ENCODE results near the gene PLPP6.

- no peak for TF ChIP-seq EZH2 (IDR thresholded peaks at IDR 0.05; ENCODE audit: low read length)
- TF ChIP-seq, protein P1, sequence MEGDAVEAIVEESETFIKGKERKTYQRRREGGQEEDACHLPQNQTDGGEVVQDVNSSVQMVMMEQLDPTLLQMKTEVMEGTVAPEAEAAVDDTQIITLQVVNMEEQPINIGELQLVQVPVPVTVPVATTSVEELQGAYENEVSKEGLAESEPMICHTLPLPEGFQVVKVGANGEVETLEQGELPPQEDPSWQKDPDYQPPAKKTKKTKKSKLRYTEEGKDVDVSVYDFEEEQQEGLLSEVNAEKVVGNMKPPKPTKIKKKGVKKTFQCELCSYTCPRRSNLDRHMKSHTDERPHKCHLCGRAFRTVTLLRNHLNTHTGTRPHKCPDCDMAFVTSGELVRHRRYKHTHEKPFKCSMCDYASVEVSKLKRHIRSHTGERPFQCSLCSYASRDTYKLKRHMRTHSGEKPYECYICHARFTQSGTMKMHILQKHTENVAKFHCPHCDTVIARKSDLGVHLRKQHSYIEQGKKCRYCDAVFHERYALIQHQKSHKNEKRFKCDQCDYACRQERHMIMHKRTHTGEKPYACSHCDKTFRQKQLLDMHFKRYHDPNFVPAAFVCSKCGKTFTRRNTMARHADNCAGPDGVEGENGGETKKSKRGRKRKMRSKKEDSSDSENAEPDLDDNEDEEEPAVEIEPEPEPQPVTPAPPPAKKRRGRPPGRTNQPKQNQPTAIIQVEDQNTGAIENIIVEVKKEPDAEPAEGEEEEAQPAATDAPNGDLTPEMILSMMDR (optimal IDR thresholded peaks at IDR 0.05 in 1 of 3, IDR thresholded peaks at IDR 0.05 in 1 of 3, conservative IDR thresholded peaks at IDR 0.05 in 1 of 3; ENCODE audit: extremely low read depth in 1 of 3, insufficient read depth in 2 of 3, low read length in 3 of 3) = peak; percentile 25 to 51 (median 42)
These were observed 22.1 kb upstream of the PLPP6 start for GRCh38 chr9:4640027-4640426.

All from keratinocyte (primary cell).